Measurements from ENCODE around the gene PBOV1. TPM values are rescaled to one million over a fixed set of nuclear protein-coding genes. Genes with fewer than 3 reads are reported as not detected.

The PBOV1 gene
- total RNA-seq, 2 donors from 2014 or later: not detected

DNA sequence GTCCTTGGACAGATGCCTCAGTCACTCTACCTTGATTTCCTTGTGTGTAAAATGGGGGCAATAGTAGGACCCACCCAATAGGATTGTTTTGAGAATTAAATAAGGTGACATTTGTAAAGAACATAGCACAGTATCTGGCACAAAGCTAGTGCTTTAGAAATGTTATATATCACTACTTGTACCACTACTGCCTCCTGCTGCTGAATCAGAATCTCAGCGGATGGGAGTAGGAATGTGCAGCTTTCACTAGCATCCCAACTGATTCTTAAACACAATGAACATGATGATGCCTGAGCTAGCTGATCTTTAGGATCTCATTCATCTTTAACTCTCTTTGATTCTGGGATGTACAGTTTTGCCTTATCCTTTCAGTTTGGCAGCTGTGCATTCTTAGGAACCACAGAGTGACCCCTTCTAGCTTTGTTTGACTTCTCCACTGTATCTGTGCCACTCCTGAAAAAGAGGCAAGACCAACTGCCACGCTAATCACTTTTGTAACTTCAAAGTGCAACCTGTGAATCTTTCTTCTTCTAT is 7.2 kb downstream of the PBOV1 start:
- ATAC-seq: no peak
- H3K27ac Mint-ChIP-seq: no peak overlapping the region
- no peaks in the 10 kb centered on the region for H3K36me3 Mint-ChIP-seq
- H3K4me3 Mint-ChIP-seq: no peak overlapping the region
- no peaks in the 10 kb centered on the region for H3K9me3 Mint-ChIP-seq
- no peaks in the 10 kb centered on the region for H3K4me1 Mint-ChIP-seq (ENCODE audit: low read depth in 2 of 2)
- peaks cover 15 to 55% of the 10 kb centered on the region in 2 donors for H3K27me3 Mint-ChIP-seq
- no peak for DNase-seq (ENCODE audit: low spot score)

DNA sequence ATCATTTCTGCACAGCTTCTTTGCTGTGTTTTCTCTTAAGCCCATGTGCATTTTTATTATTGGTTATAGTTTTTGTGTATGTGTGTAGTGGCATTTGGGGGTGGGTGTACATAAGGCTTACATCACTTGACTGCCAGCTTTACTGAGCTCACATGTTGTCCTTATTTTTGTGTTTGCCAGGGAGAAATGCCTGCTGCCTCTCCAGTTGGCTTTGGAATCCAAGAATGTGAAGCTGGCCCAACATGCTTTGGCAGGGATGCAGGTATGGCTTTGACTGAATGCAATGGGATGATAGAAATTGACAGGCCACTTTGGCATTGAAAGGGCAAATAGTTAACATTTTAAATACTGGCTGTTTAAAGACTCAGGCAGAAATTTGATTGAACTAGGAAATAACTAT is 11.4 kb downstream of the PBOV1 start:
- Mint-ChIP-seq H3K27ac (no peak overlapping the region), H3K36me3 (no peaks in the 10 kb centered on the region), H3K27me3 (peaks cover 20 to 40% of the 10 kb centered on the region in 2 donors), H3K9me3 (no peaks in the 10 kb centered on the region), H3K4me3 (no peak overlapping the region), H3K4me1 (ENCODE audit: low read depth in 2 of 2) (no peaks in the 10 kb centered on the region)
- DNase-seq (ENCODE audit: low spot score) (no peak), ATAC-seq (no peak)

DNA sequence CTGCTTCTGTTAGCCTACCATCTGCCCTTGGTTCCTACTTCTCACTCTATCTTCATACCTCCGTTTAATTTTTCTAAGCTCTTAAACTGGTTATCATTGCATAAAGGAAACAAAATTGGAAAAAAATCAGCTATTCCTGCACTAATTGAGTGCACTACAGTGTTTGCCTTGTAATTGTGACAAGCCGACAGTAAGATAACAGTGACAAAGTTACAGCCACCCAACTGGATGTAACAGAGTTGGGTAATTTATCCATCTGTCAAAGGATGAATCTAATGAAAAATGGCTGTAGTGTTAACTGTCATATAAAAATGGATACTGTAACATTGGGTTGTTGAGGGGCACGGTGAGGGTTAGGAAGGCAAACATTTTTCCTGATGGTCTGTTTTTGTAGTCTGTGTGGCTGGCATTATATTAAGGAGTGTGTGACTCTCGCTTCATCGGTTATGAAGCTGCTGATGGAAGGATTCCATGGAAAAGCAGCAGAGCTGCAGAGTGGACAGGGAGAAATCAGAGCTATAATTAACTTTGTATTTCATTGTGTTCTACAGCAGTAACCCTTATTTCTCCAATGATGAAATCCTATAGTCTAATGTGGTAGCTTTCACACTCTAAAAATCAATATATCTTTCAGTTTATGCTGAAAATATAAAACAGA is 12.7 kb downstream of the PBOV1 start:
- Mint-ChIP-seq H3K4me3 (no peak overlapping the region), H3K27me3 (peaks cover 21 to 53% of the 10 kb centered on the region in 2 donors), H3K4me1 (ENCODE audit: low read depth in 2 of 2) (no peaks in the 10 kb centered on the region), H3K27ac (no peak overlapping the region), H3K9me3 (no peaks in the 10 kb centered on the region), H3K36me3 (no peaks in the 10 kb centered on the region)
- ATAC-seq (no peak), DNase-seq (ENCODE audit: low spot score) (no peak)

DNA sequence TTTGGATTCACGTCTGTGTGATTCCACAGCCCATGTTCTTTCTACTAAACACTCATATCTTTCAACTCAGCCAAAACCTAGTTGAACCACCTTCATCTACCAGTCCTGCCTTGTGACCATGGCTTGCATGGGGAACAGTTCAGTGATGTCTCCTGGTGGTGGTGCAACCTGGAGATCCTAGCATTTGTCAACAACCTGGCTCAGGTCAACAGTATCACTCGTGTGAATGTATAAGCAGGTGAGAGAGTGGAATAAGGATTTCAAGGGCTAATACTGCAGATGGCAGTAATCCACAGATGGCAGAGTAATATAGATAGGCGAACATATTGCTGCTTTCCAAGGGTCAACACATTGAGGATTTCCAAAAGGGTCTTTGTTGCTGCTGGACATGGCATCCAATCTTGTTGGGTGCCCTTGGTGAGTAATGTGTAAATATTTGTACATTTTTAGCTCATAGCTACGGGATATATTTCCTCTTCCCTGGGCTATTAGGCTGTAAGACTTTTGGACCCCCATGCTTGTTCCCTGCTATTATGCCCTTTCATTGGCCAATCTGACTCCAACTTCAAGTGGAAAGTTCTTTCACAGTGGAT is 13.4 kb downstream of the PBOV1 start:
- Mint-ChIP-seq H3K9me3 (no peaks in the 10 kb centered on the region), H3K4me1 (ENCODE audit: low read depth in 2 of 2) (no peaks in the 10 kb centered on the region), H3K36me3 (no peaks in the 10 kb centered on the region), H3K27ac (no peak overlapping the region), H3K27me3 (peaks cover 21 to 54% of the 10 kb centered on the region in 2 donors), H3K4me3 (no peak overlapping the region)
- DNase-seq (ENCODE audit: low spot score) (no peak), ATAC-seq (no peak)

DNA sequence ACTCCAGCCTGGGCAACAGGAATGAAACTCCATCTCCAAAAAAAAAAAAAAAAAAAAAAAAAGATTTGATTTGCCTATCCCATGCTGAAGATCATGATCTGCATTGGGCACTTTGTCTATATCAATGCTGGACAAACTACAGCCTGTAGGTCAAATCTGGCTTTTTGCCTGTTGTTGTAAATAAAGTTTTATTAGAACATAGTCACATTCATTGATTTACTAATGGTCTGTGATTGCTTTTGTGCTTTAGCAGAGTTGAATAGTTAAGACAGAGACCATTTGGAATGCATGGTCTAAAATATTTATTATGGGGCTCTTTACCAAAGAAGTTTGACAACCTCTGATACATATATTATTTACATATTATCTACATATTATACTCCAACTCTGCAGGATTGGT is 14.0 kb downstream of the PBOV1 start:
- no peaks in the 10 kb centered on the region for H3K9me3 Mint-ChIP-seq
- DNase-seq (ENCODE audit: low spot score): no peak
- no peaks in the 10 kb centered on the region for H3K4me1 Mint-ChIP-seq (ENCODE audit: low read depth in 2 of 2)
- peaks cover 19 to 49% of the 10 kb centered on the region in 2 donors for H3K27me3 Mint-ChIP-seq
- no peak overlapping the region for H3K4me3 Mint-ChIP-seq
- no peak overlapping the region for H3K27ac Mint-ChIP-seq
- ATAC-seq: no peak
- H3K36me3 Mint-ChIP-seq: no peaks in the 10 kb centered on the region

DNA sequence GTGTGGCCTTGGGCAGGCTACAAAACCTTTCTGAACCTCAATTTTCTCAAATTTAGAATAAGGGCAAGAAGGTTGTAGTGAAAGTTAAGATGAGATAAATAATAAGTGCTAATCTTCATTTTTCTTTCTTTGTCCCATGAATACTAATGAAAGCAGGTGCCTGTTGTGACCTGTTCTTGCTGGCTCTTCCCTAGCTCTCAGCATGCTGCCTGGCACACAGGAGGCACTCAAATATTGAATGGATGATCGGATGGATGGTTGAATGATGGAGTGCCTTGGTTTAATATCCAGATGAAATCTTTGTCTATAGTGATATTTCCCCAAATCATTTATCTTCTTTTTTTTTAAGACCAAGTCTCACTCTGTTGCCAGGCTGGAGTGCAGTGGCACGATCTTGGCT is 15.0 kb downstream of the PBOV1 start:
- H3K27ac Mint-ChIP-seq: no peak overlapping the region
- no peaks in the 10 kb centered on the region for H3K36me3 Mint-ChIP-seq
- H3K4me1 Mint-ChIP-seq (ENCODE audit: low read depth in 2 of 2): no peaks in the 10 kb centered on the region
- H3K27me3 Mint-ChIP-seq: peaks cover 21 to 40% of the 10 kb centered on the region in 2 donors
- H3K9me3 Mint-ChIP-seq: no peaks in the 10 kb centered on the region
- DNase-seq (ENCODE audit: low spot score) (no peak), ATAC-seq (no peak)
- H3K4me3 Mint-ChIP-seq: no peak overlapping the region

DNA sequence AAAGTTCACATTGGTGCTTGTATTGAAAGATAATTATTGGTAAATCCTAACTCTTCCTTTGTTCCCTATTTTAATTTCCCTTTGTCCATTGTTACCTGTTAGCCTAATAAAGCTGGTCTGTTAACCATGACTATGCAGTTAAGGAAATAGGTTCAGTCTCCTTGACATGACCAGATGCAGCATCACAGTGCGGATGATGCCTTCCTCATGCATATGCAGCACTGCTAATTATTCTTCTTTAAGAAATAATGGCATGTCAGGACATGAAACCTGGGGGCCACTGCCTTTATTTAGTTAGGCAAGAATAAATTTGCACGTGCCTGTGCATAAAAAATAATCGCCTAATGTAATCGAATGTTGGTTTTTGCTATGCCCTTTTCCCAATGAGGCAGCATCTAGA is 16.5 kb downstream of the PBOV1 start:
- ATAC-seq: no peak
- DNase-seq (ENCODE audit: low spot score): no peak
- no peak overlapping the region for H3K4me3 Mint-ChIP-seq
- no peak overlapping the region for H3K27ac Mint-ChIP-seq
- no peaks in the 10 kb centered on the region for H3K4me1 Mint-ChIP-seq (ENCODE audit: low read depth in 2 of 2)
- H3K36me3 Mint-ChIP-seq: no peaks in the 10 kb centered on the region
- no peaks in the 10 kb centered on the region for H3K9me3 Mint-ChIP-seq
- peaks cover 19 to 26% of the 10 kb centered on the region in 2 donors for H3K27me3 Mint-ChIP-seq

DNA sequence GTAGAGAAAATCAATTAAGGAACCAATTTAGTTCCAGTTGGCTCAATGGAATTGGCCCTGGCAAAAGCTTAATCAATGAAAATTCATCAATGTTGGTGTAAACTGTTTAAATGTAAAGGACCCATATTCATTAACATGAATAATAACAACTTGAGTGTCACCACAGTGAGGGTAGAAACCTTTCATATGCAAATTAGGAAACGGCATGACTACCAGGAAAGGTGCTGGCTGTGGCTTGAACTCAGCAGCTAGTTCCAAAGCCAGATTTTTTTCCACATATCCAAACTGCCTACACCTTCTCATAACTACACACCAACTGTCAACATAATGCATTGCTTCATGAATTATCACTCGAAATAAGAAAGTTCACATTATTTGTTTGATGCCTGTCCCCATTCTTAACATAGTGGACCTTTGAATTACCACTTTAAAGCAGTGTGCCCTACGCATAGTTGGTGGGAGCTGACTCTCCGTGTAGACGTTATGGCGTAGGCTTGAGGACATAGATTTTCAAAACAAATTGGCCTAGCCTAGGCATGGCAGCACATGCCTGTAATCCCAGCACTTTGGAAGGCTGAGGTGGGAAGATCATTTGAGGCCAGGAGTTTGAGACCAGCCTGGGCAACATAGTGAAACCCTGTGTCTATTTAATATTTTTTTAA is 19.7 kb downstream of the PBOV1 start:
- DNase-seq (ENCODE audit: low spot score) (no peak), ATAC-seq (no peak)
- no peaks in the 10 kb centered on the region for H3K9me3 Mint-ChIP-seq

DNA sequence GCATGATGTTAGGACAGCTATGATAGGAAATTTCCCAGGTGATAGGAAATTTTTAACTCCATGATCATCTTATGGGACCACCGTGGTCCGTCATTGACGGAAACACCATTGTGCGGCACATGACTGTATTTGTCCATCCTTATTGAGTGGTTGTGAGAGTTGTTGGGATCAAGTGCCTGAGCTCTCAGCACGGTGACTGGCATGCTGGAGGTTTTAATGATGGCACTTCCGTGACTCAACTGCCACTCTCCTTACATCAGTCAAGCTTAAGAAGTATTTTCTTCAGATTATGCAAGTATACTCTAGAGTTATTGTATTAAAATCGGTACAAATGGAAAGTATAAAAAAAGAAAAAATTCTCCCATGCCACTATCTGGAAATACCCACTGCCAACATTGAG is 20.7 kb downstream of the PBOV1 start:
- H3K27ac Mint-ChIP-seq: no peak overlapping the region
- no peak overlapping the region for H3K4me3 Mint-ChIP-seq
- H3K4me1 Mint-ChIP-seq (ENCODE audit: low read depth in 2 of 2): no peaks in the 10 kb centered on the region
- DNase-seq (ENCODE audit: low spot score): no peak
- no peaks in the 10 kb centered on the region for H3K36me3 Mint-ChIP-seq
- no peak for ATAC-seq
- peaks cover 8 to 19% of the 10 kb centered on the region in 2 donors for H3K27me3 Mint-ChIP-seq
- H3K9me3 Mint-ChIP-seq: no peaks in the 10 kb centered on the region

More for the DNA sequence above, 19.7 kb downstream of the PBOV1 start:
- Mint-ChIP-seq H3K27me3 (peaks cover 11 to 25% of the 10 kb centered on the region in 2 donors), H3K27ac (no peak overlapping the region), H3K36me3 (no peaks in the 10 kb centered on the region), H3K4me3 (no peak overlapping the region), H3K4me1 (ENCODE audit: low read depth in 2 of 2) (no peaks in the 10 kb centered on the region)

DNA sequence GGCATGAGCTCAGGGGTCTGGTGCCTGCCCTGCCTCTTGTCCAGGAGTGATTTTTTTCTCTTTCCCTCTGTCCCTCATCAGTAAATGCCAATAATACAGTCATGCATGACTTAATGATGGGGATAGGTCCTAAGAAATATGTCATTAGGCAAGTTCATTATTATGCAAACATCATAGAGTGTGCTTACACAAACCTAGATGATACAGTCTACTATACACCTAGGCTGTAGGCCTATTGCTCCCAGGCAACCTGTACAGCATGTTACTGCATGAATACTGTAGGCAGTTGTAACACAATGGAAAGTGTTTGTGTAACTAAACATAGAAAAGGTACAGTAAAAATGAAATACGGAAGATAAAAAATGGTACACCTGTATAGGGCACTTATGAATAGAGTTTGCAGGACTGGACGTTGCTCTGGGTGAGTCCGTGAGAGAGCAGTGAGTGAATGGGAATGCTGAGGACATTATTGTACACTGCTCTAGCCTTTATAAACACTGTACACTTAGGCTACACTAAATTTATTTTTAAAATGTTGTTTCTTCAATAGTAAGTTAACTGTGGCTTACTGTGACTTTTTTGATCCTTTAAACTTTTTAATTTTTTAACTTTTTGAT is 22.1 kb downstream of the PBOV1 start:
- H3K36me3 Mint-ChIP-seq: no peaks in the 10 kb centered on the region
- DNase-seq (ENCODE audit: low spot score) (no peak), ATAC-seq (no peak)
- no peak overlapping the region for H3K4me3 Mint-ChIP-seq
- H3K4me1 Mint-ChIP-seq (ENCODE audit: low read depth in 2 of 2): no peaks in the 10 kb centered on the region
- no peaks in the 10 kb centered on the region for H3K9me3 Mint-ChIP-seq
- no peak overlapping the region for H3K27ac Mint-ChIP-seq
- H3K27me3 Mint-ChIP-seq: peaks cover 8 to 20% of the 10 kb centered on the region in 2 donors

DNA sequence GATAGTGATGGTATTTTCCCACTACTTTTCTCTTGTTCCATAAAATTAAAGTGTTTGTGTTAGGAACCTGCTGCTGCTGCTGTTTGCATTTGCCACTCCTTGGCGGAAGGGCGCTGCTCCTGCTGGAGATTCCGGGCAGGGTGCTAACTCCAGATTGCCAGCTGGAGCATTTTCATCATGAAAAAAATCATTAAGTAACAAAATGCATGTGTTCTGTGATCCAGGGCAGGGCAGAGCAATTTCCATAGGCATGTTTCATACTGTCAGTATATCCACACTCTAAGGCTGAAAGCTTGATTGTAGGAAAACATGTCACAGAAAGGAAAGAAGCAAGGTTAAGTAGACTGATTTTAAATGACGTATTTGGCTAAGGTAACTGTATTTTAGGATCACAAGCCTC is 24.0 kb downstream of the PBOV1 start:
- Mint-ChIP-seq H3K4me1 (ENCODE audit: low read depth in 2 of 2) (no peaks in the 10 kb centered on the region), H3K4me3 (no peak overlapping the region), H3K36me3 (no peaks in the 10 kb centered on the region), H3K27ac (no peak overlapping the region), H3K27me3 (peaks cover 7 to 20% of the 10 kb centered on the region in 2 donors), H3K9me3 (no peaks in the 10 kb centered on the region)
- ATAC-seq: no peak
- DNase-seq (ENCODE audit: low spot score): no peak

DNA sequence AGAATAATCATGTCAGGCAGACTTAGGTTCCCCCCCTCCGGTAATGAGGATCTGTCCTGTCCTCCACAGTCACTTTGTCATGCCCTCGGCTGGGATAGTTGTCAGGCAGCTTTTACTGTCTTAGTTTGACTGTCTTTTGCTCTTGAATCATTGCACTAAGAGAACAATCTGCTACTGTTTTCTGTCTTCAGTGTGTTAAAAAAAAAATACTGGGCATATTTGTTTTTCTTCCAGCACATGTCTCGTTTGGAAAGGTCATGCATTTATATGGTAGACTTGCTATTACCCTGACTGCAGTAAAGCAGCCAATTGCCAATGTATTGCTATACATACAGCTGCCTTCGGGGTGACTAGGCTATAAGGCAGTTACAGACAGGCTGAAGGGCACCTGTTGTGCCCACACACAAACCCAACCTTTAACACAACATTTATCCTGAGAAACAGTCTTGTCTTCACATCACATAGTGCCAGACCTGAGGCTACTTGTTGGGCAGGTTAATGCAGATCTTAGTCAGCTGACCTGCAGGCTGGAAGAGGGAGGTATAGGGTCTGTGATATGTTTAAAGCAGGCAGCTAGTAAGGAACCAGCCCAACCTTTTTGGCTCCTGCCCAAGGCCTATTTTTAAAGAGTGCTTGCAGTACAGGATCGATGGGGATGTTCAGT is 29.9 kb downstream of the PBOV1 start:
- Mint-ChIP-seq H3K4me1 (ENCODE audit: low read depth in 2 of 2) (no peaks in the 10 kb centered on the region), H3K9me3 (no peaks in the 10 kb centered on the region), H3K27me3 (peaks cover 14 to 33% of the 10 kb centered on the region in 2 donors), H3K27ac (no peak overlapping the region), H3K36me3 (no peaks in the 10 kb centered on the region), H3K4me3 (no peak overlapping the region)
- ATAC-seq (no peak), DNase-seq (ENCODE audit: low spot score) (no peak)

DNA sequence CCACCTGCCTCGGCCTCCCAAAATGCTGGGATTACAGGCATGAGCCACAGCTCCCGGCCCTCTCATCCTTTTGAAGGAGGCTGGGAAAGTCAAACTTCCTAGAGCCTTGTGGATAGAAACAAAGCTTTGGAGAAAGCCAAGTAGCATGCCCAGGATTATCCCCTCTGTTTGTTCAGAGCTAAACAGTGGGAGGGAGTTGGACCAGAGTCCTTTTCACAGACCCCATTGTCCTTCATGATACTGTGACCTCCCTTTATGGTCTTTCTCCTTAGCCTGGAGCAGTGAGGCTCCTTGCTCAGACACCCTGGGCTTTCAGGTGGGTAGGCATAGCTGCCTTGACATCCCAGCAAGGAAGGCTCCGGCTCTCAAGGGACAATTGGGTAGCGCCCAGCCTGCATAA is 31.1 kb downstream of the PBOV1 start:
- Mint-ChIP-seq H3K27ac (no peak overlapping the region), H3K36me3 (no peaks in the 10 kb centered on the region), H3K27me3 (peaks cover 20 to 45% of the 10 kb centered on the region in 2 donors), H3K9me3 (no peaks in the 10 kb centered on the region), H3K4me3 (no peak overlapping the region), H3K4me1 (ENCODE audit: low read depth in 2 of 2) (no peaks in the 10 kb centered on the region)
- DNase-seq (ENCODE audit: low spot score): no peak
- ATAC-seq: no peak
